ENCODE results near the gene RNU6-9.
"Not testable (repeated sequence)": the region's sequence is repeated elsewhere in the genome, so short reads cannot be mapped to it uniquely, and the experiment has no call there.

RNU6-9 gene

GRCh38 chr19:877992-878660, 15.2 kb upstream of the RNU6-9 start:
- H3K4me3 ChIP-seq (ENCODE audit: low read depth, low read length): not testable (repeated sequence)

- not testable (repeated sequence) for H3K4me3 ChIP-seq (ENCODE audit: low read depth, low read length)
Observed at GRCh38 chr19:878751-879561, 14.3 kb upstream of the RNU6-9 start.

- H3K4me3 ChIP-seq (ENCODE audit: low read depth, low read length): no peak overlapping the region
Observed at GRCh38 chr19:879711-880438, 13.4 kb upstream of the RNU6-9 start.

- H3K4me3 ChIP-seq (ENCODE audit: low read depth, low read length): no peak overlapping the region
Observed at GRCh38 chr19:881385-882071, 11.8 kb upstream of the RNU6-9 start.

GRCh38 chr19:882871-883497, 10.3 kb upstream of the RNU6-9 start:
- no peak overlapping the region for H3K4me3 ChIP-seq (ENCODE audit: low read depth, low read length)

GRCh38 chr19:883661-884211, 9.5 kb upstream of the RNU6-9 start:
- no peak overlapping the region for H3K4me3 ChIP-seq (ENCODE audit: low read depth, low read length)

GRCh38 chr19:884420-885211, 8.7 kb upstream of the RNU6-9 start:
- no peak overlapping the region for H3K4me3 ChIP-seq (ENCODE audit: low read depth, low read length)

- no peak overlapping the region for H3K4me3 ChIP-seq (ENCODE audit: low read depth, low read length)
Observed at GRCh38 chr19:885536-886224, 7.6 kb upstream of the RNU6-9 start.

- H3K4me3 ChIP-seq (ENCODE audit: low read depth, low read length): no peak overlapping the region
Observed at GRCh38 chr19:887072-887471, 6.2 kb upstream of the RNU6-9 start.

- H3K4me3 ChIP-seq (ENCODE audit: low read depth, low read length): no peak overlapping the region
Observed at GRCh38 chr19:887599-887998, 5.7 kb upstream of the RNU6-9 start.

GRCh38 chr19:888581-889385, 4.5 kb upstream of the RNU6-9 start:
- H3K4me3 ChIP-seq (ENCODE audit: low read depth, low read length): no peak overlapping the region

- no peak overlapping the region for H3K4me3 ChIP-seq (ENCODE audit: low read depth, low read length)
Observed at GRCh38 chr19:889662-890295, 3.5 kb upstream of the RNU6-9 start.

- H3K4me3 ChIP-seq (ENCODE audit: low read depth, low read length): no peak overlapping the region
Observed at GRCh38 chr19:890831-891230, 2.5 kb upstream of the RNU6-9 start.

GRCh38 chr19:891421-892200, 1.7 kb upstream of the RNU6-9 start:
- peak overlapping the region; percentile 54 for H3K4me3 ChIP-seq (ENCODE audit: low read depth, low read length)

- peak overlapping the region; percentile 54 for H3K4me3 ChIP-seq (ENCODE audit: low read depth, low read length)
Observed at GRCh38 chr19:892243-892893, 916 bp upstream of the RNU6-9 start.

GRCh38 chr19:896434-896833, 3.1 kb downstream of the RNU6-9 start:
- H3K4me3 ChIP-seq (ENCODE audit: low read depth, low read length): no peak overlapping the region
